Astrocyte (in vitro differentiated cells and primary cell): ENCODE data around the gene CWC27. TPM values are rescaled to one million over a fixed set of nuclear protein-coding genes. Genes with fewer than 3 reads are reported as not detected.

ENCODE experiments used
- DNase-seq: peaks from one replicate; pipeline ENCODE4 v3.0.0-alpha.2; 2010; ENCODE audit warnings: low read depth
- FAIRE-seq: peaks from 2 replicates; lab custom pipeline; 2011; peaks lifted over from hg19 to GRCh38; lab: Jason Lieb, UNC
- H2AFZ ChIP-seq: 2 replicates; pipeline ENCODE4 v1.6.0; 2012; ENCODE audit warnings: low read depth, low read length, inconsistent platforms
- H3K27ac ChIP-seq: 2 replicates; pipeline ENCODE4 v1.5.1; 2011; ENCODE audit warnings: low read depth, low read length, inconsistent platforms
- H3K27me3 ChIP-seq: 2 replicates; pipeline ENCODE4 v1.6.0; 2011; ENCODE audit warnings: low read length, inconsistent platforms; ENCODE audit not compliant: insufficient read depth
- H3K36me3 ChIP-seq: 2 replicates; pipeline ENCODE4 v1.5.1; 2011; ENCODE audit warnings: low read length, inconsistent platforms; ENCODE audit not compliant: insufficient read depth
- H3K4me1 ChIP-seq: 2 replicates; pipeline ENCODE4 v1.5.1; 2011; ENCODE audit warnings: low read length, inconsistent platforms; ENCODE audit not compliant: insufficient read depth
- H3K4me2 ChIP-seq: 2 replicates; pipeline ENCODE4 v1.6.0; 2012; ENCODE audit warnings: low read length, inconsistent platforms
- H3K4me3 ChIP-seq: 2 replicates; pipeline ENCODE4 v1.5.1; 2011; ENCODE audit warnings: low read depth, mild to moderate bottlenecking, low read length, inconsistent platforms; ENCODE audit not compliant: insufficient read depth
- H3K79me2 ChIP-seq: 2 replicates; pipeline ENCODE4 v1.6.0; 2012; ENCODE audit warnings: mild to moderate bottlenecking, low read length, inconsistent platforms; ENCODE audit not compliant: insufficient read depth
- H3K9ac ChIP-seq: 2 replicates; pipeline ENCODE4 v1.6.0; 2012; ENCODE audit warnings: mild to moderate bottlenecking, low read length, inconsistent platforms
- H3K9me3 ChIP-seq: 2 replicates; pipeline ENCODE4 v1.5.1; 2012; ENCODE audit warnings: low read depth, mild to moderate bottlenecking, low read length, inconsistent platforms; ENCODE audit not compliant: insufficient read depth
- H4K20me1 ChIP-seq: 2 replicates; pipeline ENCODE4 v1.6.0; 2012; ENCODE audit warnings: low read length, inconsistent platforms; ENCODE audit not compliant: insufficient read depth
- H3K27ac Mint-ChIP-seq: one replicate; pipeline ENCODE4 v1.8.0; 2021; ENCODE audit warnings: mild to moderate bottlenecking, mixed read lengths; ENCODE audit not compliant: unreplicated experiment
- H3K27me3 Mint-ChIP-seq: one replicate; pipeline ENCODE4 v1.8.0; 2021; ENCODE audit warnings: low read depth, mixed read lengths; ENCODE audit not compliant: unreplicated experiment
- H3K36me3 Mint-ChIP-seq: one replicate; pipeline ENCODE4 v1.8.0; 2021; ENCODE audit warnings: low read depth, mixed read lengths; ENCODE audit not compliant: unreplicated experiment
- H3K4me1 Mint-ChIP-seq: one replicate; pipeline ENCODE4 v1.8.0; 2021; ENCODE audit warnings: low read depth, mixed read lengths; ENCODE audit not compliant: unreplicated experiment
- H3K4me3 Mint-ChIP-seq: one replicate; pipeline ENCODE4 v1.8.0; 2021; ENCODE audit warnings: mild to moderate bottlenecking, moderate library complexity, mixed read lengths; ENCODE audit not compliant: unreplicated experiment
- H3K9me3 Mint-ChIP-seq: one replicate; pipeline ENCODE4 v1.8.0; 2021; ENCODE audit warnings: mild to moderate bottlenecking, mixed read lengths; ENCODE audit not compliant: unreplicated experiment
- CTCF ChIP-seq: IDR thresholded peaks from 2 replicates; pipeline ENCODE4 v1.5.1; 2011; ENCODE audit warnings: low read depth, mild to moderate bottlenecking, inconsistent platforms, low read length, moderate library complexity; ENCODE audit not compliant: insufficient read depth
- EZH2 ChIP-seq: IDR thresholded peaks from 2 replicates; pipeline ENCODE4 v1.6.1; 2012; ENCODE audit warnings: mild to moderate bottlenecking, low read length, inconsistent platforms; ENCODE audit not compliant: insufficient read depth
- total RNA-seq: library from RNA; stranded (reverse); gene quantifications from 2 replicates; pipeline ENCODE4 v1.2.1, GENCODE V29; 2021

Gene CWC27
- total RNA-seq, 1 donor from 2014 or later, result 25.7 TPM

GRCh38 chr5:65014769-65015168, 246.0 kb downstream of the CWC27 start:
- Mint-ChIP-seq H3K36me3 (no peaks in the 10 kb centered on the region), H3K4me1 (peaks cover 26% of the 10 kb centered on the region), H3K27me3 (no peaks in the 10 kb centered on the region), H3K9me3 (no peaks in the 10 kb centered on the region), H3K27ac (no peak overlapping the region), H3K4me3 (no peak overlapping the region)
- no peaks in the 10 kb centered on the region for H3K9me3 ChIP-seq
- H3K27me3 ChIP-seq, result no peaks in the 10 kb centered on the region
- TF ChIP-seq CTCF, result no peak
- TF ChIP-seq EZH2, result no peak
- no peaks in the 10 kb centered on the region for H4K20me1 ChIP-seq
- no peaks in the 10 kb centered on the region for H3K79me2 ChIP-seq
- H3K27ac ChIP-seq, result no peak overlapping the region
- H3K36me3 ChIP-seq, result no peaks in the 10 kb centered on the region
- no peak for DNase-seq
- no peak overlapping the region for H3K4me2 ChIP-seq
- H2AFZ ChIP-seq, result no peak overlapping the region
- H3K4me1 ChIP-seq, result peaks cover 3% of the 10 kb centered on the region
- no peak overlapping the region for H3K9ac ChIP-seq
- H3K4me3 ChIP-seq, result no peak overlapping the region
- FAIRE-seq, result no peak

GRCh38 chr5:65015767-65016166, 247.0 kb downstream of the CWC27 start:
- DNase-seq (no peak), FAIRE-seq (peak; percentile 23)
- H4K20me1 ChIP-seq, result no peaks in the 10 kb centered on the region
- H3K79me2 ChIP-seq, result no peaks in the 10 kb centered on the region
- TF ChIP-seq EZH2 (no peak), CTCF (no peak)
- no peak overlapping the region for H3K27ac ChIP-seq
- Mint-ChIP-seq H3K9me3 (no peaks in the 10 kb centered on the region), H3K27ac (no peak overlapping the region), H3K27me3 (no peaks in the 10 kb centered on the region), H3K36me3 (no peaks in the 10 kb centered on the region), H3K4me1 (peaks cover 31% of the 10 kb centered on the region), H3K4me3 (no peak overlapping the region)
- no peak overlapping the region for H3K4me2 ChIP-seq
- peaks cover 6% of the 10 kb centered on the region for H3K4me1 ChIP-seq
- no peak overlapping the region for H2AFZ ChIP-seq
- no peaks in the 10 kb centered on the region for H3K9me3 ChIP-seq
- H3K36me3 ChIP-seq, result no peaks in the 10 kb centered on the region
- H3K4me3 ChIP-seq, result no peak overlapping the region
- no peak overlapping the region for H3K9ac ChIP-seq
- H3K27me3 ChIP-seq, result no peaks in the 10 kb centered on the region

- FAIRE-seq (no peak), DNase-seq (peak; percentile 35)
- Histone ChIP-seq H3K9ac (no peak overlapping the region), H3K27ac (no peak overlapping the region), H2AFZ (no peak overlapping the region), H3K4me3 (no peak overlapping the region), H3K79me2 (no peaks in the 10 kb centered on the region), H3K9me3 (no peaks in the 10 kb centered on the region), H3K4me2 (no peak overlapping the region), H3K36me3 (no peaks in the 10 kb centered on the region), H4K20me1 (no peaks in the 10 kb centered on the region), H3K27me3 (no peaks in the 10 kb centered on the region), H3K4me1 (peaks cover 6% of the 10 kb centered on the region)
- TF ChIP-seq EZH2, result no peak
- TF ChIP-seq CTCF, result no peak
- H3K4me3 Mint-ChIP-seq, result peak overlapping the region; percentile 34
- no peaks in the 10 kb centered on the region for H3K36me3 Mint-ChIP-seq
- H3K4me1 Mint-ChIP-seq, result peaks cover 37% of the 10 kb centered on the region
- peak overlapping the region; percentile 42 for H3K27ac Mint-ChIP-seq
- H3K27me3 Mint-ChIP-seq, result no peaks in the 10 kb centered on the region
- no peaks in the 10 kb centered on the region for H3K9me3 Mint-ChIP-seq
These were observed 248.9 kb downstream of the CWC27 start for GRCh38 chr5:65017636-65018035.
